ENCODE data around the gene ANKRD34C.

Gene ANKRD34C

GRCh38 chr15:79310612-79310984, 28.1 kb downstream of the ANKRD34C start:
- H3K4me3 ChIP-seq (ENCODE audit: low read depth, low read length): peak overlapping the region; percentile 91
- no peak for TF ChIP-seq CTCF (IDR thresholded peaks at IDR 0.05; ENCODE audit: control insufficient read depth, extremely low read depth, insufficient read depth)
- DNase-seq (ENCODE audit: low read depth): no peak

- peak within 1 kb of the TSS; percentile 91 for H3K4me3 ChIP-seq (ENCODE audit: low read depth, low read length)
- no peak for DNase-seq (ENCODE audit: low read depth)
- TF ChIP-seq CTCF (IDR thresholded peaks at IDR 0.05; ENCODE audit: control insufficient read depth, extremely low read depth, insufficient read depth): peak; percentile 33
Measured at GRCh38 chr15:79310985-79311900, 28.7 kb downstream of the ANKRD34C start, which contains the start of gene TMED3. TMED3 (plus strand) TSS chr15:79311112; CDS start chr15:79311250, 138 bp downstream.

- TF ChIP-seq CTCF (IDR thresholded peaks at IDR 0.05; ENCODE audit: control insufficient read depth, extremely low read depth, insufficient read depth): no peak
- H3K4me3 ChIP-seq (ENCODE audit: low read depth, low read length): peak overlapping the region; percentile 91
- DNase-seq (ENCODE audit: low read depth): no peak
Measured at GRCh38 chr15:79311901-79312553, 29.5 kb downstream of the ANKRD34C start.

- H3K4me3 ChIP-seq (ENCODE audit: low read depth, low read length): no peak overlapping the region
- no peak for TF ChIP-seq CTCF (IDR thresholded peaks at IDR 0.05; ENCODE audit: control insufficient read depth, extremely low read depth, insufficient read depth)
Measured at GRCh38 chr15:79314186-79314585, 31.7 kb downstream of the ANKRD34C start.

GRCh38 chr15:79314811-79315210, 32.3 kb downstream of the ANKRD34C start:
- H3K4me3 ChIP-seq (ENCODE audit: low read depth, low read length): 0 out of 2 replicates have a peak overlapping the region, but pooled peaks have one; percentile 4
- DNase-seq (ENCODE audit: low read depth): peak; percentile 98
- no peak for TF ChIP-seq CTCF (IDR thresholded peaks at IDR 0.05; ENCODE audit: control insufficient read depth, extremely low read depth, insufficient read depth)

More at GRCh38 chr15:79314186-79314585, 31.7 kb downstream of the ANKRD34C start:
- DNase-seq (ENCODE audit: low read depth): no peak

GRCh38 chr15:79315623-79316328, 33.3 kb downstream of the ANKRD34C start:
- DNase-seq (ENCODE audit: low read depth): no peak
- no peak overlapping the region for H3K4me3 ChIP-seq (ENCODE audit: low read depth, low read length)
- no peak for TF ChIP-seq CTCF (IDR thresholded peaks at IDR 0.05; ENCODE audit: control insufficient read depth, extremely low read depth, insufficient read depth)
